Keratinocyte (primary cell): ENCODE data around the gene MINDY4. TPM values are rescaled to one million over a fixed set of nuclear protein-coding genes. Genes with fewer than 3 reads are reported as not detected.

Experiments used
- DNase-seq: peaks from one replicate; pipeline ENCODE4 v3.0.0-alpha.2; 2011; ENCODE audit warnings: low read depth, missing footprints, low spot score
- FAIRE-seq: peaks from 2 replicates; lab custom pipeline; 2011; peaks lifted over from hg19 to GRCh38; lab: Jason Lieb, UNC
- H2AFZ ChIP-seq: 2 replicates; pipeline ENCODE4 v1.6.0; 2012; ENCODE audit warnings: low read length, control low read depth, inconsistent platforms; ENCODE audit not compliant: control insufficient read depth
- H3K27ac ChIP-seq: 2 replicates; pipeline ENCODE4 v1.5.1; 2011; ENCODE audit warnings: low read length; ENCODE audit not compliant: control insufficient read depth, insufficient read depth
- H3K27me3 ChIP-seq: 3 replicates; pipeline ENCODE4 v1.6.0; 2011; ENCODE audit warnings: low read length; ENCODE audit not compliant: control insufficient read depth, insufficient read depth; ENCODE audit errors: extremely low read depth
- H3K36me3 ChIP-seq, 2 experiments: 2 replicates in 1 of 2; 3 replicates in 1 of 2; pipeline ENCODE4 v1.5.1; 2011; ENCODE audit warnings: low read length in 2 of 2, mild to moderate bottlenecking in 1 of 2; ENCODE audit not compliant: control insufficient read depth in 2 of 2, insufficient read depth in 2 of 2; ENCODE audit errors: extremely low read depth in 1 of 2
- H3K4me1 ChIP-seq: 3 replicates; pipeline ENCODE4 v1.5.1; 2011; ENCODE audit warnings: low read length; ENCODE audit not compliant: control insufficient read depth, insufficient read depth; ENCODE audit errors: extremely low read depth
- H3K4me2 ChIP-seq: 3 replicates; pipeline ENCODE4 v1.6.0; 2011; ENCODE audit warnings: low read depth, low read length; ENCODE audit not compliant: control insufficient read depth, insufficient read depth; ENCODE audit errors: extremely low read depth
- H3K4me3 ChIP-seq, 3 experiments: fragments of 200-600 bp in 1 of 3; sonication (generic) in 1 of 3; 2 replicates in 2 of 3; 3 replicates in 1 of 3; pipeline ENCODE4 v1.5.1; 2011 to 2016; ENCODE audit warnings: low read length in 3 of 3, mild to moderate bottlenecking in 3 of 3, control low read depth in 2 of 3, inconsistent platforms in 1 of 3, low read depth in 1 of 3, mixed read lengths in 1 of 3, mixed run types in 1 of 3, moderate library complexity in 1 of 3; ENCODE audit not compliant: control insufficient read depth in 2 of 3, insufficient read depth in 2 of 3; ENCODE audit errors: extremely low read depth in 1 of 3
- H3K79me2 ChIP-seq: 2 replicates; pipeline ENCODE4 v1.6.0; 2012; ENCODE audit warnings: low read length; ENCODE audit not compliant: control insufficient read depth, insufficient read depth
- H3K9ac ChIP-seq: 3 replicates; pipeline ENCODE4 v1.6.0; 2011; ENCODE audit warnings: low read length; ENCODE audit not compliant: control insufficient read depth, insufficient read depth; ENCODE audit errors: extremely low read depth
- H3K9me1 ChIP-seq: 3 replicates; pipeline ENCODE4 v1.6.0; 2011; ENCODE audit warnings: low read length; ENCODE audit not compliant: control insufficient read depth, insufficient read depth; ENCODE audit errors: extremely low read depth
- H3K9me3 ChIP-seq: 2 replicates; pipeline ENCODE4 v1.5.1; 2012; ENCODE audit warnings: low read depth, low read length; ENCODE audit not compliant: control insufficient read depth
- H4K20me1 ChIP-seq: 3 replicates; pipeline ENCODE4 v1.6.0; 2011; ENCODE audit warnings: low read length; ENCODE audit not compliant: control insufficient read depth, insufficient read depth; ENCODE audit errors: extremely low read depth
- EZH2 ChIP-seq: IDR thresholded peaks from one replicate; pipeline ENCODE4 v1.6.1; 2012; ENCODE audit warnings: inconsistent platforms, mild to moderate bottlenecking, low read length, moderate library complexity
- dilution Hi-C: fragments of 300-500 bp; cut with MboI; formaldehyde crosslinking; loops from one replicate; pipeline ENCODE4 v1.7.0; 2020; ENCODE audit warnings: low sequenced_read_pairs; ENCODE audit not compliant: extremely low pct_ligation_motif_present
- polyA plus RNA-seq, 5 experiments: library from polyadenylated mRNA; depleted of rRNA in 3 of 5; stranded (reverse) in 3 of 5; stranded (forward) in 1 of 5; unstranded in 1 of 5; fragments of >200 nt; gene quantifications; 1 replicate in 1 of 5; 2 replicates in 3 of 5; 3 replicates in 1 of 5; pipeline versions ENCODE4 v1.2.1 to v1.2.3, GENCODE V29; 2011 to 2012; ENCODE audit warnings: missing spikeins in 2 of 5, low read depth in 1 of 5, low replicate concordance in 1 of 5
- TF ChIP-seq, protein P1 (sequence below), 3 experiments: IDR thresholded peaks in 1 of 3; conservative IDR thresholded peaks in 1 of 3; optimal IDR thresholded peaks in 1 of 3; 2 replicates in 2 of 3; 3 replicates in 1 of 3; pipeline versions ENCODE3 to v1.5.1; 2011; ENCODE audit warnings: low read length in 3 of 3, mild to moderate bottlenecking in 3 of 3, moderate library complexity in 2 of 3, control low read depth in 1 of 3, inconsistent platforms in 1 of 3; ENCODE audit not compliant: insufficient read depth in 2 of 3; ENCODE audit errors: extremely low read depth in 1 of 3

MINDY4 gene
- polyA plus RNA-seq, 1 donor (not counting 4 experiments of a cell fraction or from before 2014, with no cell fraction given): 1.5 TPM

DNA sequence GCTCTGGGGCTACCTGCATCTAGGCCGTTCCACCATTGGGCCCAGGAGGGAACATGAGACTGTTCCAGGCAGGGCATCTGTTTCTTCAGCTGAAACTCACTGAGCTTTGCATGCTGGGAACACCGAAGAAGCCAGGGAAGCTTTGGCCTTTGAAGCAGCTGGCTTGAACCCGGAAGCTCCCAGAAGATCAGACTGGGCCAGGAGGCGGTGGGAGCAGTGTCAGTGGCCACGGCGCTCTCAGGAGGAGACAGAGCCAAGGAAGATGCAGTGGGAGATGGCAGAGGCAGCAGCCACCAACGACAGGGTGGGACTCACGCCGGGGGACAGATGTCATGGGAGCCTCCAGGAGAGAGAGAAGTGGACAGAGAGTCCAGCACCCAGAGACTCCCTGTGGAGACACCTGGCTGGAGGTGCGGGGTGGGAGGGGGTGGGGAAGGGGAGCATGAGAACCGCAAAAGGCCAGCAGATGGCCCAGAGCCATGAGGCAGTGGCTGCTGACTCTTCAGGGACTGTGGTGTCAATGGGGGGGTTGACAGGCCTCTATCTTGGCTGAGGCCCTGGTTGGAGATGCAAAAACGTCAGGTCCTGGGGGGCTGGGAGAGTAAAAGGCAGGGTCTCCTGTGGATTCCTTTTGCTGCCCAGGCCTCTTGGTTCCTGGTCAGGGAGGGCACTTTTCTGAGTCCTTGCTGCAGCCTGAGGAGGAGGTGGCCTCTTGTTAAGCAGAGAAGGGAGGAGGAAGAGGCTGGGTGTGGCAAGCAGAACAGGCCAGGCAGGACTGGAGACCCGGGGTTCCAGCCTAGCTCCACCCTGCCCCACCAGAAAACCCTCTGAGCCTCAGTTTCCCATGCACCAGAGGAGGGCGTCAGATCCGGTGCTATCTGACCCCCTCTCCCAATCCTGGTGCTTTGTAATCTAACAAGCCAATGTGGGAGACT is 134.1 kb downstream of the MINDY4 start:
- Histone ChIP-seq H2AFZ (no peak overlapping the region), H3K27ac (no peak overlapping the region), H3K9me1 (no peaks in the 10 kb centered on the region), H3K36me3 (no peaks in the 10 kb centered on the region), H3K4me3 (no peak overlapping the region), H3K9me3 (no peaks in the 10 kb centered on the region), H3K9ac (no peak overlapping the region), H3K79me2 (no peaks in the 10 kb centered on the region), H3K27me3 (no peaks in the 10 kb centered on the region), H4K20me1 (no peaks in the 10 kb centered on the region), H3K4me1 (peaks cover 8% of the 10 kb centered on the region), H3K4me2 (no peak overlapping the region)
- no peak for DNase-seq
- FAIRE-seq: no peak
- no peak for TF ChIP-seq EZH2
- TF ChIP-seq, protein P1, sequence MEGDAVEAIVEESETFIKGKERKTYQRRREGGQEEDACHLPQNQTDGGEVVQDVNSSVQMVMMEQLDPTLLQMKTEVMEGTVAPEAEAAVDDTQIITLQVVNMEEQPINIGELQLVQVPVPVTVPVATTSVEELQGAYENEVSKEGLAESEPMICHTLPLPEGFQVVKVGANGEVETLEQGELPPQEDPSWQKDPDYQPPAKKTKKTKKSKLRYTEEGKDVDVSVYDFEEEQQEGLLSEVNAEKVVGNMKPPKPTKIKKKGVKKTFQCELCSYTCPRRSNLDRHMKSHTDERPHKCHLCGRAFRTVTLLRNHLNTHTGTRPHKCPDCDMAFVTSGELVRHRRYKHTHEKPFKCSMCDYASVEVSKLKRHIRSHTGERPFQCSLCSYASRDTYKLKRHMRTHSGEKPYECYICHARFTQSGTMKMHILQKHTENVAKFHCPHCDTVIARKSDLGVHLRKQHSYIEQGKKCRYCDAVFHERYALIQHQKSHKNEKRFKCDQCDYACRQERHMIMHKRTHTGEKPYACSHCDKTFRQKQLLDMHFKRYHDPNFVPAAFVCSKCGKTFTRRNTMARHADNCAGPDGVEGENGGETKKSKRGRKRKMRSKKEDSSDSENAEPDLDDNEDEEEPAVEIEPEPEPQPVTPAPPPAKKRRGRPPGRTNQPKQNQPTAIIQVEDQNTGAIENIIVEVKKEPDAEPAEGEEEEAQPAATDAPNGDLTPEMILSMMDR (optimal IDR thresholded peaks at IDR 0.05 in 1 of 3, IDR thresholded peaks at IDR 0.05 in 1 of 3, conservative IDR thresholded peaks at IDR 0.05 in 1 of 3; ENCODE audit: extremely low read depth in 1 of 3, insufficient read depth in 2 of 3, low read length in 3 of 3): no peak
- dilution Hi-C loops: no loop called here

DNA sequence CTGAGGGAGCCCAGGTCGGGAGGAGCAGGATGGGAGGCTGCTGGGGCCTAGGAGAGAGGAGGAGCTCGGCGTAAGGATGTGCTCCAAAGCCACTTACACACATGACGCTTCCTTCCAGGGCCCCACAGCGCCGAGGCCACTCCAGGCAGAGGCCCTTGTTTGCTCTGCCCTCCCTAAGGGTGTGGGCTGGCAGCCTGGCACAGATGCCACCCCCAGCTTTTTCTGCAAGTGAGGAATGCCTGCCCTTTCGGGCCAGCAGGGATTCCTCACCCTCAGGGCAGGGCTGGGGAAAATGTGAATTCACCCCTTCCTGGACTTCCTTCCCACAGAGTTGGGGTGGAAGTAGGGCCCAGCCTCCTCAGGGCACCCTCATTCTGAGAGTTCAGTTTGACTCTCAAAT is 134.8 kb downstream of the MINDY4 start:
- FAIRE-seq: no peak
- Histone ChIP-seq H4K20me1 (no peaks in the 10 kb centered on the region), H3K4me1 (peaks cover 8% of the 10 kb centered on the region), H3K9me3 (no peaks in the 10 kb centered on the region), H3K27me3 (no peaks in the 10 kb centered on the region), H2AFZ (no peak overlapping the region), H3K9me1 (no peaks in the 10 kb centered on the region), H3K79me2 (no peaks in the 10 kb centered on the region), H3K4me2 (no peak overlapping the region), H3K4me3 (no peak overlapping the region), H3K27ac (no peak overlapping the region), H3K9ac (no peak overlapping the region), H3K36me3 (no peaks in the 10 kb centered on the region)
- no peak for DNase-seq
- TF ChIP-seq EZH2: no peak
- TF ChIP-seq, protein P1 (optimal IDR thresholded peaks at IDR 0.05 in 1 of 3, IDR thresholded peaks at IDR 0.05 in 1 of 3, conservative IDR thresholded peaks at IDR 0.05 in 1 of 3; ENCODE audit: extremely low read depth in 1 of 3, insufficient read depth in 2 of 3, low read length in 3 of 3): no peak
- dilution Hi-C loops: no loop called here
